Naive thymus-derived CD4-positive, alpha-beta T cell (primary cell): ENCODE measurements around the gene SORL1-AS1.

Experiments used
- ATAC-seq: fragments of 150-1000 bp; cut with Tn5 transposase; 2 replicates; pipeline ENCODE4 v1.10.0; 2021; ENCODE audit warnings: mild to moderate bottlenecking, moderate library complexity
- CTCF ChIA-PET: fragments of 350-600 bp; sonication (Branson Sonifier 250); formaldehyde crosslinking; loops from one replicate; lab custom pipeline; 2021; ENCODE audit warnings: antibody characterized with exemption; lab: Charles Lee
- POLR2A ChIA-PET: fragments of 350-600 bp; sonication (Branson Sonifier 250); formaldehyde crosslinking; loops from one replicate; lab custom pipeline; 2021; ENCODE audit warnings: antibody characterized with exemption, inconsistent platforms; lab: Charles Lee
- DNase-seq, 9 donors: peaks; one replicate each; pipeline versions ENCODE4 v3.0.0 to v3.0.0-alpha.2; 2020 to 2022; ENCODE audit warnings: mixed read lengths in 1 of 9
- H3K27ac ChIP-seq: one replicate; pipeline ENCODE4 v1.7.0; 2013; ENCODE audit warnings: mild to moderate bottlenecking, low read depth, low read length, moderate library complexity
- H3K27me3 ChIP-seq, 2 donors: one replicate each; pipeline ENCODE4 v1.7.0; 2013; ENCODE audit warnings: low read length in 2 of 2, mild to moderate bottlenecking in 2 of 2, moderate library complexity in 2 of 2; ENCODE audit not compliant: control insufficient read depth in 2 of 2, insufficient read depth in 2 of 2
- H3K36me3 ChIP-seq, 3 experiments: 1 replicate in 2 of 3; 2 replicates in 1 of 3; pipeline ENCODE4 v1.7.0; 2013; ENCODE audit warnings: low read length in 3 of 3, mild to moderate bottlenecking in 3 of 3, moderate library complexity in 1 of 3; ENCODE audit not compliant: insufficient read depth in 3 of 3, control insufficient read depth in 2 of 3
- H3K4me1 ChIP-seq, 2 donors: one replicate each; pipeline ENCODE4 v1.7.0; 2013; ENCODE audit warnings: low read length in 2 of 2, mild to moderate bottlenecking in 2 of 2, moderate library complexity in 1 of 2; ENCODE audit not compliant: control insufficient read depth in 2 of 2, insufficient read depth in 2 of 2
- H3K4me3 ChIP-seq: 2 replicates; pipeline ENCODE4 v1.7.0; 2013; ENCODE audit warnings: mild to moderate bottlenecking, low read length
- H3K9me3 ChIP-seq, 3 experiments: 1 replicate in 2 of 3; 2 replicates in 1 of 3; pipeline ENCODE4 v1.7.0; 2013; ENCODE audit warnings: low read length in 3 of 3; ENCODE audit not compliant: control insufficient read depth in 2 of 3
- H3K27ac Mint-ChIP-seq, 9 donors: one replicate each; pipeline ENCODE4 v1.8.0; 2020 to 2022; ENCODE audit warnings: mixed read lengths in 9 of 9, mild to moderate bottlenecking in 8 of 9, moderate library complexity in 5 of 9, inconsistent platforms in 2 of 9
- H3K27me3 Mint-ChIP-seq, 5 donors: one replicate each; pipeline ENCODE4 v1.8.0; 2021 to 2022; ENCODE audit warnings: mixed read lengths in 5 of 5, mild to moderate bottlenecking in 1 of 5
- H3K36me3 Mint-ChIP-seq, 5 donors: one replicate each; pipeline ENCODE4 v1.8.0; 2020 to 2022; ENCODE audit warnings: mixed read lengths in 5 of 5, mild to moderate bottlenecking in 3 of 5, inconsistent platforms in 1 of 5
- H3K4me1 Mint-ChIP-seq, 7 donors: one replicate each; pipeline ENCODE4 v1.8.0; 2020 to 2022; ENCODE audit warnings: mixed read lengths in 7 of 7, mild to moderate bottlenecking in 3 of 7, inconsistent platforms in 1 of 7
- H3K4me3 Mint-ChIP-seq, 10 donors: one replicate each; pipeline ENCODE4 v1.8.0; 2020 to 2022; ENCODE audit warnings: mild to moderate bottlenecking in 10 of 10, mixed read lengths in 10 of 10, moderate library complexity in 6 of 10, inconsistent platforms in 2 of 10
- H3K9me3 Mint-ChIP-seq, 11 donors: one replicate each; pipeline ENCODE4 v1.8.0; 2020 to 2022; ENCODE audit warnings: mixed read lengths in 11 of 11, mild to moderate bottlenecking in 4 of 11, inconsistent platforms in 1 of 11, moderate library complexity in 1 of 11
- intact Hi-C, 2 donors: fragments of 100-400 bp; cut with micrococcal nuclease; formaldehyde crosslinking; loops; one replicate each; pipeline ENCODE4 v1.15.1; 2023

Gene SORL1-AS1

DNA sequence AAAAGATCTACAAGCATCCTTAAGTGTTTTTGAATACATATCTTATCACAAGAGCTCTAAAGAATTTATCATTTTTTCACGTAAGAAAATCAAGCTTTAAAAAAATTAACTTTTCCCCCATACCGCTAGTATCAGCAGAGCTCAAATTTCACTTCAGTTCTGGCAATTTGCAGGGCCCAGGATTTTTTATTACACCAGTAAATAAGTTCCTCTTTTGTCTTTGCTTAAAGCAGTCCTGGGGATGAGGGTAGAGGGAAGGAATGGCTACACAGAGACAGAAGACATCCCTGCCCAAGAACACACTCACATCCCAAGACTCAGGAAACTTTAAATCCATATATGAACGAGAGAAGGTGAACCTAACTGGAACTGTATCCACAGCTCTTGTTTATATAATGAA is 23.2 kb downstream of the SORL1-AS1 start:
- DNase-seq (no peak), ATAC-seq (no peak)
- intact Hi-C loops: no loop called here
- no peaks in the 10 kb centered on the region for H3K27me3 ChIP-seq
- no peak overlapping the region for H3K4me3 ChIP-seq
- H3K4me3 Mint-ChIP-seq: no peak overlapping the region
- H3K36me3 ChIP-seq: no peaks in the 10 kb centered on the region
- peaks cover 0 to 4% of the 10 kb centered on the region in 2 donors for H3K4me1 ChIP-seq
- peaks cover 17 to 54% (median 28%) of the 10 kb centered on the region in 7 donors for H3K4me1 Mint-ChIP-seq
- no peaks in the 10 kb centered on the region for H3K9me3 ChIP-seq
- H3K27ac ChIP-seq: no peak overlapping the region
- CTCF ChIA-PET: interaction anchor here (0.6 to 1.4 kb wide), 4 partner anchors 8 to 45 kb away, joined by 3 to 4 read pairs (median 3); no protein-coding TSS in a partner anchor
- H3K27me3 Mint-ChIP-seq: peaks cover 0 to 3% (median 0%) of the 10 kb centered on the region in 5 donors
- POLR2A ChIA-PET: interaction anchor here (0.7 to 13.6 kb wide), 5 partner anchors 8 to 127 kb away, joined by 3 to 321 read pairs (median 3); partner anchors contain the start of genes SORL1 and SORL1-AS1
- no peak overlapping the region for H3K27ac Mint-ChIP-seq
- peaks cover 0 to 7% (median 0%) of the 10 kb centered on the region in 11 donors for H3K9me3 Mint-ChIP-seq
- peaks cover 2 to 29% (median 11%) of the 10 kb centered on the region in 5 donors for H3K36me3 Mint-ChIP-seq

DNA sequence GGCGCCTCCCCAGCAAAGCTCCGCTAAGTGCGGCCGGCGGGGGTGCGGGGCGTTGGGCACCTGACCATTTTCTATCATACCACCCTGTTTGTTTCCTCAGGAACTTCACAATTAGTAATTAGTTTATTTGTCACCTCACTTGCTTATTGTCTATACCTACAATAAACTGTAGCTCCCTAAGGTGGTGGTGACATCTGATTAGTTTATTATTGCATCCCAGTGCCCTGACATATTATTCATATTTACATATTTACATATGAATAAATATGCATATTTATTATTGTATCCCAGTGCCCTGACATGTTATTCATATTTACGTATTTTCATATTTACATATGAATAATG is 25.4 kb downstream of the SORL1-AS1 start:
- H3K36me3 ChIP-seq: no peaks in the 10 kb centered on the region
- H3K4me1 ChIP-seq: peaks cover 0 to 20% of the 10 kb centered on the region in 2 donors
- H3K9me3 ChIP-seq: no peaks in the 10 kb centered on the region
- Mint-ChIP-seq H3K9me3 (peaks cover 0 to 16% (median 0%) of the 10 kb centered on the region in 11 donors), H3K4me3 (peak overlapping the region; percentile 24 to 86 (median 68)), H3K27ac (peak overlapping the region in 3 of 9 donors; percentile 67 to 68 (median 67)), H3K27me3 (peaks cover 0 to 3% (median 0%) of the 10 kb centered on the region in 5 donors), H3K4me1 (peaks cover 30 to 64% (median 48%) of the 10 kb centered on the region in 7 donors), H3K36me3 (peaks cover 0 to 41% (median 11%) of the 10 kb centered on the region in 5 donors)
- ChIA-PET CTCF (interaction anchor here (0.8 to 1.9 kb wide), 4 partner anchors 9 to 41 kb away, joined by 3 to 7 read pairs (median 4); partner anchors contain the start of genes SORL1 and SORL1-AS1), POLR2A (interaction anchor here (0.6 to 13.6 kb wide), 10 partner anchors 9 to 403 kb away, joined by 3 to 321 read pairs (median 4); partner anchors contain the start of genes SORL1 and SORL1-AS1)
- no peaks in the 10 kb centered on the region for H3K27me3 ChIP-seq
- peak overlapping the region; percentile 37 for H3K27ac ChIP-seq
- H3K4me3 ChIP-seq: peak overlapping the region; percentile 44
- intact Hi-C loops: loop anchor here (1.0 kb wide), 3 partner anchors 10 to 25 kb away; partner anchors contain the start of genes SORL1 (in 1 of the 2) and SORL1-AS1 (in 1 of the 2)
- DNase-seq: no peak
- ATAC-seq: no peak

DNA sequence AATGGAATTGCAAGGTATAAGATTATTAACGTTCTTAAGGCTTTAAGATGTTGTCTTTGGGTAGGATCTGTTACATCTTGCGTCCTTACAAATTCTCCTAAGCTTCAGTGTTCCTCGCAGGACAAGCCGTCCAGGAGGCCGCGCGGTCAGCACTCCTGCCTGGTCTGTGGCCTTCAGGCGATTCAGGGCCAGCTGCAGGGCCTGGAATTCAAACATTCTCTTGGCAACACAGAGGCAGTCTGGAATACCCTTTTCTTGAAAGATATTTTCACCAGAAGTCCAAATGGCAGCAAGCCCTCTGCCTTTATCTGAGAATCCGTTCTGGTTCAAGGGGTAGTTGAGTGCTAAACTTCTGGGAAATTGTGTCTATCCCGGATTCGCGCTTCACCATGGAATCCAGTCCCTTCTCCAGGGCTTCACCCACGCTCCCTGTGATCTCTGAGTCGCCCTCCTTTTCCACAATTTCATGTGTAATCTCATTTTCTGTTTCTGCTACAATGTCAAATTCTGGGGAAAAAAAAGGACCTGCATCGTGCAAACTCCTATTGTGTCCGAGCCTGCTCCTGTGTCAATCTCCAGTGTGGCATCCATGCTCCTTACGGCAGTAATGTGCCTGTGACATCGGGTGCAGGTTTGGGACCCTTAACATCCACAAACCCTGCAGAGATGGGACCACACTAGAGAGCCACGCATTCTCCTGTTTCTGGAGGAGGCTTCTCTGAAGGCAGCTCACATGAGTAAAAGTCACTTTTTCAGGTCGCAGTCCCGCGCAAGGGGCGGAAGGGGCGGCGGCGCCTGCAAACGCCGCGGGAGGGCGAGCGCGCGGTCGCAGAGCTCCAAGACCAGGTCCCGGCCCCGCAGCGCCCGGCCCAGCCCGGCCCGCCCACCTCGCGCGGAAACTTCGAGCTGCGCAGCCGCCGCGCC is 26.0 kb downstream of the SORL1-AS1 start:
- ChIA-PET CTCF (interaction anchor here (0.8 to 1.9 kb wide), 4 partner anchors 9 to 41 kb away, joined by 3 to 7 read pairs (median 4); partner anchors contain the start of genes SORL1 and SORL1-AS1), POLR2A (interaction anchor here (0.6 to 13.6 kb wide), 10 partner anchors 9 to 402 kb away, joined by 3 to 321 read pairs (median 4); partner anchors contain the start of genes SORL1 and SORL1-AS1)
- peak overlapping the region; percentile 44 for H3K4me3 ChIP-seq
- peak overlapping the region; percentile 5 to 89 (median 43) for H3K27ac Mint-ChIP-seq
- H3K4me1 Mint-ChIP-seq: peaks cover 34 to 70% (median 54%) of the 10 kb centered on the region in 7 donors
- H3K27ac ChIP-seq: peak overlapping the region; percentile 37
- DNase-seq: peak in 6 of 9 donors; percentile 30 to 56 (median 36)
- intact Hi-C loops: loop anchor here (1.0 kb wide), 3 partner anchors 9 to 26 kb away; partner anchors contain the start of genes SORL1 (in 1 of the 2) and SORL1-AS1 (in 1 of the 2)
- H3K4me1 ChIP-seq: peaks cover 0 to 27% of the 10 kb centered on the region in 2 donors
- no peaks in the 10 kb centered on the region for H3K36me3 ChIP-seq
- H3K36me3 Mint-ChIP-seq: peaks cover 0 to 41% (median 10%) of the 10 kb centered on the region in 5 donors
- H3K27me3 Mint-ChIP-seq: peaks cover 0 to 3% (median 0%) of the 10 kb centered on the region in 5 donors
- ATAC-seq: peak; percentile 79
- no peaks in the 10 kb centered on the region for H3K27me3 ChIP-seq
- peak overlapping the region; percentile 67 to 86 (median 78) for H3K4me3 Mint-ChIP-seq
- H3K9me3 ChIP-seq: no peaks in the 10 kb centered on the region
- peaks cover 0 to 16% (median 0%) of the 10 kb centered on the region in 11 donors for H3K9me3 Mint-ChIP-seq

DNA sequence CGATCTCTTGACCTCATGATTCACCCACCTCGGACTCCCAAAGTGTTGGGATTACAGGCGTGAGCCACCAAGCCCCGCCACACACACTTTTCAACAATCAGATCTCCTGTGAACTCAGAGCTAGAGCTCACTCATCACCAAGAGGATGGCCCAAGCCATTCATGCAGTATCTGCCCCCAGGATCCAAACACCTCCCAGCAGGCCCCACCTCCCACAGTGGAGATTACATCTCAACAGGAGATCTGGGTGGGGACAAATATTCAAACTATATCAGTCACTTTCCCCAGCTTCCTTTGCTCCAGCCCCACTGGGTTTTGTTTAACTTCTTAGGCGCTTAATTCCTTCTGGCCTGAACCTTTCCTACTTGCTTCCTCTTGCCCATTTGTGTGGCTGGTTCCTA is 26.9 kb downstream of the SORL1-AS1 start:
- Histone ChIP-seq H3K27me3 (no peaks in the 10 kb centered on the region), H3K36me3 (no peaks in the 10 kb centered on the region), H3K4me1 (peaks cover 4 to 36% of the 10 kb centered on the region in 2 donors), H3K27ac (no peak overlapping the region), H3K4me3 (no peak overlapping the region), H3K9me3 (no peaks in the 10 kb centered on the region)
- peaks cover 0 to 45% (median 10%) of the 10 kb centered on the region in 5 donors for H3K36me3 Mint-ChIP-seq
- intact Hi-C loops: no loop called here
- peak overlapping the region in 8 of 10 donors; percentile 14 to 84 (median 62) for H3K4me3 Mint-ChIP-seq
- H3K27ac Mint-ChIP-seq: peak overlapping the region in 5 of 9 donors; percentile 70 to 89 (median 82)
- ATAC-seq (no peak), DNase-seq (no peak)
- peaks cover 0 to 3% (median 0%) of the 10 kb centered on the region in 5 donors for H3K27me3 Mint-ChIP-seq
- ChIA-PET CTCF (interaction anchor here (0.7 to 1.6 kb wide), 2 partner anchors 25 to 32 kb away, joined by 4 to 5 read pairs; no protein-coding TSS in a partner anchor), POLR2A (interaction anchor here (1.0 to 13.6 kb wide), 4 partner anchors 9 to 67 kb away, joined by 3 to 321 read pairs (median 7); partner anchors contain the start of genes SORL1 and SORL1-AS1)
- H3K9me3 Mint-ChIP-seq: peaks cover 0 to 16% (median 0%) of the 10 kb centered on the region in 11 donors
- peaks cover 40 to 79% (median 64%) of the 10 kb centered on the region in 7 donors for H3K4me1 Mint-ChIP-seq

DNA sequence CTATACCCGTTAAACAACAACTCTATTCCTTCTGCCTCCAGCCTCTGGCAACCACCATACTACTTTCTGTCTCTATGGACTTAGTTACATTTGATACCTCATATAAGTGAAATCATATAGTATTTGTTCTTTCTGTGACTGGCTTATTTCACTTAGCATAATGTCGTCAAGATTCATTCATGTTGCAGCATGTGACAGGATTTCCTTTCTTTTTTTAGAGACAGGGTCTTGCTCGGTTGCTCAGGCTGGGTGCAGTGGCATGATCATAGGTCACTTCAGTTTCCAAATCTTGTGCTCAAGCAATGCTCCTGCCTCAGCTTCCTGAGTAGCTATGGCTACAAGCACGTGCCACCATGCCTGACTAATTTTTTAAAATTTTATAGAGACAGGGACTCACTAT is 30.1 kb downstream of the SORL1-AS1 start:
- intact Hi-C loops: loop anchor here in 1 of 2 donors (2.0 kb wide), 1 partner anchor 94 kb away; no protein-coding TSS in a partner anchor
- POLR2A ChIA-PET: interaction anchor here (0.7 to 1.5 kb wide), 3 partner anchors 21 to 66 kb away, joined by 3 to 6 read pairs (median 3); no protein-coding TSS in a partner anchor
- H3K4me1 Mint-ChIP-seq: peaks cover 54 to 99% (median 87%) of the 10 kb centered on the region in 7 donors
- DNase-seq: peak in 7 of 9 donors; percentile 26 to 58 (median 43)
- no peaks in the 10 kb centered on the region for H3K27me3 ChIP-seq
- CTCF ChIA-PET: no interaction called here
- H3K27ac ChIP-seq: no peak overlapping the region
- peak; percentile 19 for ATAC-seq
- no peaks in the 10 kb centered on the region for H3K36me3 ChIP-seq
- H3K9me3 ChIP-seq: no peaks in the 10 kb centered on the region
- H3K9me3 Mint-ChIP-seq: peaks cover 0 to 16% (median 0%) of the 10 kb centered on the region in 11 donors
- H3K4me3 Mint-ChIP-seq: peak overlapping the region; percentile 16 to 59 (median 47)
- H3K27ac Mint-ChIP-seq: peak overlapping the region; percentile 24 to 82 (median 49)
- H3K27me3 Mint-ChIP-seq: peaks cover 0 to 3% (median 0%) of the 10 kb centered on the region in 5 donors
- no peak overlapping the region for H3K4me3 ChIP-seq
- peaks cover 0 to 49% (median 10%) of the 10 kb centered on the region in 5 donors for H3K36me3 Mint-ChIP-seq
- H3K4me1 ChIP-seq: peaks cover 22 to 64% of the 10 kb centered on the region in 2 donors
